Left ventricle myocardium superior (tissue), 1 donor: ENCODE data around the gene MED16. TPM values are rescaled to one million over a fixed set of nuclear protein-coding genes. Genes with fewer than 3 reads are reported as not detected.
"Not testable (repeated sequence)": the region's sequence is repeated elsewhere in the genome, so short reads cannot be mapped to it uniquely, and the experiment has no call there.

ENCODE experiments used
- ATAC-seq: fragments of 200-7000 bp; cut with Tn5 transposase; one replicate; pipeline ENCODE4 v1.9.1; 2020; ENCODE audit warnings: mild to moderate bottlenecking, moderate library complexity
- DNase-seq: peaks from one replicate; pipeline ENCODE4 v3.0.0-alpha.2; 2020
- intact Hi-C: fragments of 100-400 bp; cut with micrococcal nuclease; formaldehyde crosslinking; loops from one replicate; pipeline ENCODE4 v1.11.0; 2022
- total RNA-seq: library from RNA; stranded (reverse); fragmentation: NEBNext Ultra II Directional; extraction: Animal tissue kit (Norgen Biotek cat#: 25700); gene quantifications from one replicate; pipeline ENCODE4 v1.2.1, GENCODE V29; 2021
- donor health status: DM: no; HTN: yes; CAD: no; lungs with severe emphysema.

Gene MED16
- total RNA-seq, 1 donor from 2014 or later = 23.7 TPM

- DNase-seq = peak; percentile 31
- intact Hi-C loops = no loop called here
- ATAC-seq = no peak
These were observed 47.1 kb downstream of the MED16 start for GRCh38 chr19:845707-846521.

DNA sequence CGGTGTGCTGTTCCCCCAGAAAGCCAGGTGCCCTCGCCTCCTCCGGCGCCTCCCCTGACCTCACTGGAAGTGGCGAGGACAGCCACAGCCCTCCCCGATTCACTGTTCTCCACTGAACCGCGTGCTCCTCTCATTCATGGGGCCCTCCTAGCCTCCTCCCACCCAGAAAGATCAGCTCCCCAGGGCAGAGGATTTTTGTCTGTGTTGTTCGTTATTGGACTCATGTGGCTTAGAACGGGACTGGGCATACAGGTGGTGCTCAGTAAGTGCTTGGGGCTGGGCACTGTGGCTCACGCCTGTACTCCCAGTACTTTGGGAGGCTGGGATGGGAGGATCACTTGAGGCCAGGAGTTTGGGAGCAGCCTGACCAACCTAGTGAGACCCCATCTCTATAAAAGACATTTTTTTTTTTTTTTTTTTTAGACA, 48.4 kb downstream of the MED16 start:
- DNase-seq = no peak

DNA sequence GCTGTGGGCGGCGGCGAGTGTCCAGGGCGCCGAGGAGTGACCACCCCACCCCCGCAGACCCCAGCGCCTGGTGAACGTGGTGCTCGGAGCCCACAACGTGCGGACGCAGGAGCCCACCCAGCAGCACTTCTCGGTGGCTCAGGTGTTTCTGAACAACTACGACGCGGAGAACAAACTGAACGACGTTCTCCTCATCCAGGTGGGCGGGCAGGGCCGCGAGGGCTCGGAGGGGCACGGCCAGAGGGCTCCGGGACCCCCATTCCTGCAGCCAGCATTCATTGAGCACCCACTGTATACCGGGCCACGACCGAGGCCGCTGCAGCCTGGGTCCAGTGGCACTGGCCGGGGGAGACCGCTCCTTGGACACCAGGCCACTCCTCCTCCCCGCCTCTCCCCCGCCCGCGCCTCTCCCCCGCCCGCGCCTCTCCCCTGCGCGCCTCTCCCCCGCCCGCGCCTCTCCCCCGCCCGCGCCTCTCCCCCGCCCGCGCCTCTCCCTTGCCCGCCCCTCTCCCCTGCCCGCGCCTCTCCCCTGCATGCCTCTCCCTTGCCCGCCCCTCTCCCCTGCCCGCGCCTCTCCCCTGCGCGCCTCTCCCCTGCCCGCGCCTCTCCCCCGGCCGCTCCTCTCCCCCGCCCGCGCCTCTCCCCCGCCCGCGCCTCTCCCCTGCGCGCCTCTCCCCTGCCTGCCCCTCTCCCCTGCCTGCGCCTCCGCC, 49.0 kb downstream of the MED16 start:
- intact Hi-C loops = no loop called here
- DNase-seq (no peak), ATAC-seq (no peak)

More for the DNA sequence above, 48.4 kb downstream of the MED16 start:
- no peak for ATAC-seq
- intact Hi-C loops = no loop called here

GRCh38 chr19:843180-843835, 49.7 kb downstream of the MED16 start:
- intact Hi-C loops = no loop called here
- DNase-seq = peak; percentile 67

DNA sequence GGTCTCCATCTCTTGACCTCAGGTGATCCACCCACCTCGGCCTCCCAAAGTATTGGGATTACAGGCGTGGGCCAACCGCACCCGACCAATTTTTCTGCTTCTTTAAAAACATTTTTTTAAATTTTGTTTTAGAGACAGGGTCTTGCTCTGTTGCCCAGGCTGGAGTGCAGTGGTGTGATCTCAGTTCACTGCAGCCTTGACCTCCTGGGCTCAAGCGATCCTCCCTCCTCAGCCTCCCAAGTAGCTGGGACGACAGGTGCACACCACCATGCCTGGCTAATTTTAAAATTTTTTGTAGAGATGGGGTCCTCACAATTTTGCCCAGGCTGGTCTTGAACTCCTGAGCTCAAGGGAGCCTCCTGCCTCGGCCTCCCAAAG, 50.2 kb downstream of the MED16 start:
- ATAC-seq, intact Hi-C loops, DNase-seq: not testable (repeated sequence)

More at GRCh38 chr19:843180-843835, 49.7 kb downstream of the MED16 start:
- ATAC-seq = peak; percentile 49

- intact Hi-C loops = no loop called here
- DNase-seq (no peak), ATAC-seq (no peak)
These were observed 52.3 kb downstream of the MED16 start, which contains the start of gene PRTN3 for GRCh38 chr19:840519-841206. TSS of gene PRTN3 (plus strand) at chr19:840999. CDS start at chr19:841009, 10 bp downstream.

- DNase-seq = no peak
- no peak for ATAC-seq
- intact Hi-C loops = no loop called here
These were observed 57.7 kb downstream of the MED16 start for GRCh38 chr19:835210-835810.

GRCh38 chr19:834216-834615, 58.8 kb downstream of the MED16 start:
- intact Hi-C loops = no loop called here
- DNase-seq = no peak
- ATAC-seq = no peak

GRCh38 chr19:831407-832369, 61.3 kb downstream of the MED16 start:
- DNase-seq (no peak), ATAC-seq (no peak)

GRCh38 chr19:829129-829758, 63.7 kb downstream of the MED16 start:
- intact Hi-C loops = no loop called here
- DNase-seq = no peak
- ATAC-seq = no peak

More at GRCh38 chr19:831407-832369, 61.3 kb downstream of the MED16 start:
- intact Hi-C loops = no loop called here

- DNase-seq (no peak), ATAC-seq (peak; percentile 38)
- intact Hi-C loops = no loop called here
These were observed 65.2 kb downstream of the MED16 start, which contains the start of gene AZU1 for GRCh38 chr19:827710-828321. TSS of gene AZU1 (plus strand) at chr19:827837. CDS start at chr19:827847, 10 bp downstream.

DNA sequence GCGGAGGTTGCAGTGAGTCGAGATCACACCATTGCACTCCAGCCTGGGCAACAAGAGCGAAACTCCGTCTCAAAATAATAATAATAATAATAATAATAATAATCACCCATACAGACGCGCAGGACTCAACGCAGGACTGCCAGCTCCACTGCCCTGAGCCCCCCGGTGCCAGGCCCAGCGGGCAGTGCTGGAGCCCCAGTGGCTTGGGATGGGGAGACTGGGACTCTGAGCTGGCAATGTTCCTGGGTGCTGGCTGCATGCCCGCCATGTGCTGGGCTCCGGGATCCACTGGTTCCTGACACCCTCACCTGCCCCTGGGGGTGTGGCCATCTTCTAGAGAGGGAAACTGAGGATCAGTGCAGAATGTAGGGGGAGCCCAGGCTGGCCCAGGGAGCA, 65.7 kb downstream of the MED16 start:
- DNase-seq (no peak), ATAC-seq (no peak)
- intact Hi-C loops = no loop called here

- intact Hi-C loops = no loop called here
- ATAC-seq = no peak
- DNase-seq = no peak
These were observed 66.9 kb downstream of the MED16 start for GRCh38 chr19:825897-826644.

DNA sequence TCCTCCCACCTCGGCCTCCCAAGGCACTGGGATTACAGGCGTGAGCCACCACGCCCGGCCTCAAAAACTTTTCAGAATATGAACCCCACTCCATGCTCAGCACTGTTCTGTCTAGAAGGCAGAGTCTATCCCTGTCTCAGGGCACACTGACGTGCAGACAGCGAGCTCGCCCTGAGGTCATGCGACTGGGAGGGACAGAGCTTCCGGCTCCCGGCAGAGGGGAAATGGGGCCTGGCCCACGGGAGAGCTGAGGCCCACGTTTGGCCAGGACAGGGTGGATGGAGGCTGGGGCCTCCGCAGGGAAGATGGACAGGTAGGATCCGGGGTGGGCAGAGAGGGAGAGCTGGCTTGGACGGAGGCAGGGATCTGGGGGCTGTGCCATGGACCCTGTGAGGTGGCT, 68.1 kb downstream of the MED16 start:
- ATAC-seq = no peak
- intact Hi-C loops = no loop called here
- no peak for DNase-seq

DNA sequence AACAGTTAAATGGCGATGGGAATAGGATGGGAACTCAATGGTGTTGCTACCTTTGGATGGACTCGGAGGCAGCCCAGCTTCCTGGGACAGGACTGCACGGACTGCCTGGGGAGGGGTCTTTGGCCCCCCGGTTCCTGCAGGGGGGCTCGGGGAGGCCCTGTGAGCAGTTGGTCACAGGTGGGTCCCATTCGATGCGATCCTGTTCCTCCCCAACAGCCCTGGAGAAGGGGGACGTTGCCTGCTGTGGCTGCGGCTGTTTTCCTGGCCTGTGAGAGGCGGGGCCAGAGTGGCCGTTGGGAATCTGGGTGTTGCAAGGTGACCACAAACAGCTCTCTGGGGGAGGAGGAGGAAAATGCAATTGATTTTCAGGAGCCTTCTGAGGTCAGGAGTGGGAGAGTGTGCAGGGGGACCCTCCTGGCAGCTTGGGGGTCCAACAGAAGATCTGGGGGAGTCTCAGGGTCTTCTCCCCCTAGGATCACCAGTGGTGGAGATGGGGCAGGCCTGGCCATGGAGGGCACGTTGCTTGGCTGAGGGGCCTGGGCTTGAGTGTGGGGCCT, 69.3 kb downstream of the MED16 start:
- no peak for ATAC-seq
- intact Hi-C loops = no loop called here
- no peak for DNase-seq
